C4-2B (cell line): ENCODE results near the gene TNFSF9.

Source experiments
- H3K27ac ChIP-seq: fragments of 450-650 bp; 2 replicates; pipeline ENCODE4 v1.5.1; 2017
- ZFX ChIP-seq: fragments of 450-650 bp; IDR thresholded peaks from 2 replicates; pipeline ENCODE4 v1.6.1; 2017
- TF ChIP-seq, protein P1 (sequence below): fragments of 450-650 bp; conservative IDR thresholded peaks from 2 replicates; pipeline ENCODE4 v1.5.1; 2017; ENCODE audit warnings: mild to moderate bottlenecking

Gene TNFSF9

DNA sequence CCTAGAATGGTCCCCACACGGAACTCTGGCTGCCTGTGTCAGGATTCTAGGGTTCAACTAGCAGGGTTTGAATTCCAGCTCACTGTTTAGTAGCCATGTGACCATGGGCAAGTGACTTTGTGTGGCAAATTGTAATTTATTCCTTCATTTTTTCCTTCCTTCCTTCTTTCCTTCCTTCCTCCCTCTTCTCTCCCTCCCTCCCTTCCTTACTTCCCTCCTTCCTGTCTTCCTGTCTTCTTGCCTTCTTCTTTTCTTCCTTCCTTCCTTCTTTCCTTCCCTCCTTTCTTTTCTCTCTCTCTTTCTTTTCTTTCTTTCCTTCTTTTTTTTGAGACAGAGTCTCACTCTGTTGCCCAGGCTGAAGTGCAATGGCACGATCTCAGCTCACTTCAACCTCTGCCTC, 40.7 kb upstream of the TNFSF9 start:
- no peak overlapping the region for H3K27ac ChIP-seq

DNA sequence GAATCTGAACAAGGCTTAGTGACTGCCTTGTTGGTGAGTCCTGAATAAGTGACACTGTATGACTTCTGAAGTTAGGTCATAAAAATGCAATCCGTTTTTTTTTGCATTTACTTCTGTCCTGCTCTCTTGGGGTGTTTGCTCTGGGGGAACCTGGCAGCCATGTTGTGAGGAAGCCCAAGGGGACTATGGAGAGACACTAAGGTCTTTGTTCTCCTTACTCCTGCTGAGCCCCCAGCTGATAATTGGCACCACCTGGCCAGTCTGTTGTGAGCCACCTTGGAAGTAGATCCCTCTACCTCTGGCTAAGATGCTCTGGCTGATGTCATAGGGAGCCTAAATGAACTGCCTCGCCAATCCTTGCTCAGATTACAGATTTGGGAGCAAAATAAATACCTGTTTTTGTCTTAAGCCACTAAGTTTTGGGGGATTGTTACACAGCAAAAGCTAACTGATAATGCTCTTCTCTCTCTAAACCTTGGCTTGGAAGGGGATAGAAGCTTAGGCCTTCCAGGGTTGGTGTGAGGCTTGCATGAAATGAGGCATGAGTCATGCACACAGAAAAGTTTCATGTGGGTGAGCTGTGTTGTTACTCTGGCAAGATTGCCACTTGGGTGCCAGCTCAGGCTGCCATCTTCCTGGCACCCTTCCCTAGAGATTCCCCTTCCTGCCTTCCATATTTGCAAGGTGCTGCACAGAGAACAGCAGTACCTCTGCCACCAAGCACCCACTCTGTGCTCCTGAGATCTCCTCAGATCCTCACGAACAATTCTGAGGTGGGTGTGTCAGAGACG, 38.8 kb upstream of the TNFSF9 start:
- no peak for TF ChIP-seq ZFX
- TF ChIP-seq, protein P1, sequence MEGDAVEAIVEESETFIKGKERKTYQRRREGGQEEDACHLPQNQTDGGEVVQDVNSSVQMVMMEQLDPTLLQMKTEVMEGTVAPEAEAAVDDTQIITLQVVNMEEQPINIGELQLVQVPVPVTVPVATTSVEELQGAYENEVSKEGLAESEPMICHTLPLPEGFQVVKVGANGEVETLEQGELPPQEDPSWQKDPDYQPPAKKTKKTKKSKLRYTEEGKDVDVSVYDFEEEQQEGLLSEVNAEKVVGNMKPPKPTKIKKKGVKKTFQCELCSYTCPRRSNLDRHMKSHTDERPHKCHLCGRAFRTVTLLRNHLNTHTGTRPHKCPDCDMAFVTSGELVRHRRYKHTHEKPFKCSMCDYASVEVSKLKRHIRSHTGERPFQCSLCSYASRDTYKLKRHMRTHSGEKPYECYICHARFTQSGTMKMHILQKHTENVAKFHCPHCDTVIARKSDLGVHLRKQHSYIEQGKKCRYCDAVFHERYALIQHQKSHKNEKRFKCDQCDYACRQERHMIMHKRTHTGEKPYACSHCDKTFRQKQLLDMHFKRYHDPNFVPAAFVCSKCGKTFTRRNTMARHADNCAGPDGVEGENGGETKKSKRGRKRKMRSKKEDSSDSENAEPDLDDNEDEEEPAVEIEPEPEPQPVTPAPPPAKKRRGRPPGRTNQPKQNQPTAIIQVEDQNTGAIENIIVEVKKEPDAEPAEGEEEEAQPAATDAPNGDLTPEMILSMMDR: no peak
- H3K27ac ChIP-seq: no peak overlapping the region

More for the DNA sequence above, 40.7 kb upstream of the TNFSF9 start:
- TF ChIP-seq ZFX: no peak
- TF ChIP-seq, protein P1: no peak

DNA sequence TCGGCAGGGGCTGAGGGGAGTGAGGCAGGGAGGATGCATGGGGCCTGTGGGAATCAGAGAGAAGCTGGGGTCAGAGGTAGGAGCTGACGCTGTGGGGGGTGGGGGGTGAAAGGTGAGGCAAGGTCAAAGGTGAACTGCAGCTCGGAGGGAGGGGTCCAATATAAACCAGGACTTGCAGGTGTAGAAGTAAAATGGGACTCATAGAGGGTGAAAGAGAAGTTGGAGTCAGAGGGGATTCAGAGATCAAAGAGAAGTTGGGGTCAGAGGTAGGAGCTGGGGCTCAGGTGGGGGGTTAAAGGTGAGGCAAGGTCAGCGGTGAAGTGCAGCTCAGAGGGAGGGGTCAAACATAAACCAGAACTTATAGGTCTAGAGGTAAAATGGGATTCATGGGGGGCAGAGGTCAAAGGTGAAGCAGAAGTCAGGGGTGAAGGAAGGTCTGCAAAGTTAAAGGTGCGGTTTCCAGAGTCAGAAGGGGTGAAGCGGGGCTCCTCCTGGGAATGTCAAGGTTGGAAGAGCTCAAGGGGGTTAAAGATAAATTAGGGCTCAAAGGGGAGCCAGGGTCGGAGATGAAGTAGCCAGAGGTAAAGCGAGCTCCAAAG, 36.3 kb upstream of the TNFSF9 start:
- TF ChIP-seq, protein P1: no peak
- no peak for TF ChIP-seq ZFX
- no peak overlapping the region for H3K27ac ChIP-seq

DNA sequence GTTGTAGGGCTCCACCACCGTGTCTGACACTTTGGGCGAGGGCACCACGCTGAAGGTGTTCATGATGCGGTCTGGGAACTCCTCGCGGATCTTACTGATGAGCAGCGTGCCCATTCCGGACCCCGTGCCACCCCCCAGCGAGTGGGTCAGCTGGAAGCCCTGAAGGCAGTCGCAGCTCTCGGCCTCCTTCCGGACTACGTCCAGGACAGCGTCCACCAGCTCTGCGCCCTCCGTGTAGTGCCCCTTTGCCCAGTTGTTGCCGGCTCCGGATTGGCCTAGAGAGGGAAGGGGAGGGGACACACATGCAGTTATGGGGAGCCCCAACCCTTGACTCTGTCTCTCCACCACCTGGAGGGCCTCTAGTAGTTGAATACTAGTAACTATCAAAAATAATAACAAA, 34.9 kb upstream of the TNFSF9 start:
- H3K27ac ChIP-seq: no peak overlapping the region
- TF ChIP-seq ZFX: no peak
- TF ChIP-seq, protein P1: no peak

DNA sequence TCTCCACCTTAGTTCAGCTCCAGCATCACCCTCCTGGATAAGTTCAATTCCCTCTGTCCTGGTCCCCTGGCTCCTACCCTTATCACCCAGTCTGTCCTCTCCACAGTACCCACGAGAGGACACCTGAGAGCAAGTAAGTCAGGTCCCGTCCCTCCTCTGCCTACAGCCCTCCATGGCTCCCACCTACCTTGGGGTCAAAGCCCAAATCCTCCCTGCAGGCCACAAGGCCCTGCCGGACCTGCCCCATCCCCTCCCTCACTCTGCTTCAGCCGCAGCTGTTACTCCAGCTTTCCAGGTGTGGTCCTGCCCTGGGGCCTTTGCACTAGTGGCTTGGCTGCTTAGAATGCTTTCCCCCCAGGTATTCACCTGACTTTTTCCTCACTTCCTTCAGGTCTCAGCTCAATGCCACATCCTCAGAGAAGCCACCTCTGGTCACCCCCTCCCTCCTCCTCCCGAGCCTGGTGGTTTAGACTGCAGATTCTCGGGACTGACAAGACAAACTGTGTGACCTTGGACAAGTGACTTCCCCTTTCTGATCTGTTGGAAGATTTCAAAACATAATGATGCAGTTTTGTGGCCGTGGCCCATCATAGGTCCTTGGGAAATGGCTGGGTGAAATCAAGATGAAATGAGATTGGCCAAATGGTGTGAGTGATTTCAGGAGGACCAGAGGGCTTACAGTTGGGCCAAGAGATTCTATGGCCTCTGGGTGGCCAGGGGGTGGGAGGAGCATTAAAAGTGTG, 32.4 kb upstream of the TNFSF9 start:
- H3K27ac ChIP-seq: no peak overlapping the region
- TF ChIP-seq, protein P1: no peak
- no peak for TF ChIP-seq ZFX

DNA sequence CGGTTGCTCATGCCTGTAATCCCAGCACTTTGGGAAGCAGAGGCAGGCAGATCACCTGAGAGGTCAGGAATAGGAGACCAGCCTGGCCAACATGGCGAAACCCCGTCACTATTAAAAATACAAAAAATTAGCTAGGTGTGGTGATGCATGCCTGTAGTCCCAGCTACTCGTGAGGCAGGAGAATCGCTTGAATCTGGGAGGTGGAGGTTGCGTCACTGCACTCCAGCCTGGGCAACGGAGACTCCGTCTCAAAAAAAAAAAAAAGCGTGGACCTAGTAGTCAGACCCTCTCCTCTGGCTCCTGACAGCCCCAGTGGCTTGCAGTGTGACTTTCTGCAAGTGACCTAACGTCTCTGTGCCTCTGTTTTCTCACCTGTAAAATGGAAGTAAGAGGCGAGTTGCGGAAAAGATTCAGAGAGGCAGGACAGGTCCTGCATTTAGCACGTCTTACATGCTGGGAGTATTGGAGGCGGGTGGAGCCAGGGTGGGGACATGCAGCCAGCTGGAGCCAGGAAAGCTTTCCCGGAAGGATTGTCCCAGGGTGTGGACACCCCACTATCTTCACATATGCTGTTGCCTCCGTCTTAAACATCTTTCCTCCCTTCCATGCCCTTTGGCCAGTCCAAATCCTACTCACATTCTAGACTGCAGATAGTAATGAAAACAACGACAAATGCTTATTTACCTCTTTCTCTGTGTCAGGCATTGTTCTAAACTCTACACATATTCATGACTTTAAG, 31.6 kb upstream of the TNFSF9 start:
- no peak overlapping the region for H3K27ac ChIP-seq
- TF ChIP-seq ZFX: no peak
- TF ChIP-seq, protein P1: no peak
